OCI-LY7 (cell line): ENCODE data around the gene COPS6. TPM values are rescaled to one million over a fixed set of nuclear protein-coding genes. Genes with fewer than 3 reads are reported as not detected.

Source experiments
- BruUV-seq: library from RNA; stranded (reverse); fragments of 400-500 nt; replicated peaks from 2 replicates; lab custom pipeline; 2021; lab: Mats Ljungman, UMichigan
- CTCF ChIA-PET: fragments of 300-600 bp; sonication (Branson Sonifier 250); formaldehyde crosslinking; loops from one replicate; lab custom pipeline; 2022; ENCODE audit warnings: antibody characterized with exemption; ENCODE audit not compliant: unreplicated experiment; lab: Charles Lee
- POLR2A ChIA-PET: fragments of 300-600 bp; sonication (Branson Sonifier 250); formaldehyde crosslinking; loops from one replicate; lab custom pipeline; 2022; ENCODE audit warnings: antibody characterized with exemption; lab: Charles Lee
- DNase-seq: peaks from one replicate; pipeline ENCODE4 v3.0.0-alpha.2; 2015; ENCODE audit warnings: low spot score
- H2AFZ ChIP-seq: fragments of 200-600 bp; sonication (generic), shearing (Covaris generic); 2 replicates; pipeline ENCODE4 v1.6.1; 2014; ENCODE audit warnings: mild to moderate bottlenecking, antibody characterized with exemption, low read length, moderate library complexity
- H3K27ac ChIP-seq: fragments of 200-600 bp; sonication (generic); 2 replicates; pipeline ENCODE4 v1.5.1; 2014; ENCODE audit warnings: mixed run types, low read depth, mild to moderate bottlenecking, moderate library complexity, low read length, inconsistent platforms; ENCODE audit not compliant: poor library complexity, severe bottlenecking
- H3K36me3 ChIP-seq: fragments of 200-600 bp; sonication (generic); 2 replicates; pipeline ENCODE4 v1.6.1; 2014; ENCODE audit warnings: mild to moderate bottlenecking, antibody characterized with exemption, low read length, moderate library complexity, mixed read lengths; ENCODE audit not compliant: insufficient read depth
- H3K4me1 ChIP-seq: fragments of 200-600 bp; sonication (generic); 2 replicates; pipeline ENCODE4 v1.5.1; 2014; ENCODE audit warnings: mild to moderate bottlenecking, low read length; ENCODE audit not compliant: insufficient read depth, poor library complexity, severe bottlenecking
- H3K4me2 ChIP-seq: fragments of 200-600 bp; sonication (generic); 2 replicates; pipeline ENCODE4 v1.6.1; 2014; ENCODE audit warnings: mild to moderate bottlenecking, low read length
- H3K4me3 ChIP-seq: fragments of 200-600 bp; sonication (generic); 2 replicates; pipeline ENCODE4 v1.5.1; 2014; ENCODE audit warnings: mild to moderate bottlenecking, low read depth, low read length; ENCODE audit not compliant: poor library complexity, severe bottlenecking
- H3K79me2 ChIP-seq: fragments of 200-600 bp; sonication (generic); 2 replicates; pipeline ENCODE4 v1.6.1; 2016; ENCODE audit warnings: low read depth, mild to moderate bottlenecking, low read length, moderate library complexity, mixed read lengths; ENCODE audit not compliant: insufficient read depth
- H3K9me2 ChIP-seq: fragments of 200-600 bp; sonication (generic); 2 replicates; pipeline ENCODE4 v1.6.1; 2016; ENCODE audit warnings: mild to moderate bottlenecking, low read length, mixed read lengths; ENCODE audit not compliant: insufficient read depth
- H3K9me3 ChIP-seq: fragments of 200-600 bp; sonication (generic); 2 replicates; pipeline ENCODE4 v1.6.1; 2014; ENCODE audit warnings: mild to moderate bottlenecking, mixed run types, low read length, mixed read lengths
- H4K20me1 ChIP-seq: fragments of 200-600 bp; sonication (generic); 2 replicates; pipeline ENCODE4 v1.6.1; 2014; ENCODE audit warnings: mild to moderate bottlenecking, antibody characterized with exemption, low read length, moderate library complexity, mixed read lengths; ENCODE audit not compliant: insufficient read depth
- EZH2phosphoT487 ChIP-seq: fragments of 200-600 bp; sonication (generic); IDR thresholded peaks from 2 replicates; pipeline ENCODE4 v1.6.1; 2018; ENCODE audit warnings: low read depth, borderline replicate concordance, mild to moderate bottlenecking, mixed run types, antibody characterized with exemption, low read length, moderate library complexity, mixed read lengths
- intact Hi-C: fragments of 100-400 bp; cut with micrococcal nuclease; formaldehyde crosslinking; loops from one replicate; pipeline ENCODE4 v1.10.0; 2022; ENCODE audit not compliant: unreplicated experiment
- total RNA-seq, 2 experiments: library from RNA; depleted of rRNA in 1 of 2; stranded (reverse); fragments of >200 nt in 1 of 2; shearing (Covaris generic) in 1 of 2; gene quantifications; 2 replicates each; pipeline ENCODE4 v1.2.3, GENCODE V29; 2014 to 2022
- TF ChIP-seq, protein P1 (sequence below): fragments of 200-600 bp; sonication (generic); conservative IDR thresholded peaks from 2 replicates; pipeline ENCODE4 v1.5.1; 2014; ENCODE audit warnings: mild to moderate bottlenecking, antibody characterized with exemption, low read length, moderate library complexity, mixed read lengths

The COPS6 gene
- total RNA-seq, 2 experiments from 2014 or later = 57.6 to 96.0 TPM

DNA sequence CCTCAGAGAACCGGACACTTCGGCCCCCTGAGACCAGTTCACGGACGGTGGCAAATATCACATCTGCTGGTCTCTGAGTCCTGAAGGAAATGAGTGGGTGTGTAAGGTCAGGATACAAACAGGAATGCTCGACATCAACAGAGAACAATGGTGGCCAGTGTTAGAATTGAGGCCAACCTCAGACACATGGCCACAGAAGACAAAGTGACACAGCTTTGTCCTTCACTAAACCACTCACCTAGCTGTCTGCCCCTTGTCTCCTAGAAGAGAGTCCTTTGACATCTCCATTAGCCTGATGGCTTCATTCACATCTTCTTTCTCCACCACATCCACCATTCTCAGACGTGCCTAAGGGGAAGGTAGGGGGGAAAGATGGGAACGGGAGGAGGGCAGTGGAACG is 4.3 kb downstream of the COPS6 start:
- no peak overlapping the region for H2AFZ ChIP-seq
- no peak overlapping the region for H3K4me3 ChIP-seq
- H3K9me2 ChIP-seq = no peaks in the 10 kb centered on the region
- ChIA-PET CTCF (no interaction called here), POLR2A (no interaction called here)
- no peak for TF ChIP-seq EZH2phosphoT487
- TF ChIP-seq, protein P1, sequence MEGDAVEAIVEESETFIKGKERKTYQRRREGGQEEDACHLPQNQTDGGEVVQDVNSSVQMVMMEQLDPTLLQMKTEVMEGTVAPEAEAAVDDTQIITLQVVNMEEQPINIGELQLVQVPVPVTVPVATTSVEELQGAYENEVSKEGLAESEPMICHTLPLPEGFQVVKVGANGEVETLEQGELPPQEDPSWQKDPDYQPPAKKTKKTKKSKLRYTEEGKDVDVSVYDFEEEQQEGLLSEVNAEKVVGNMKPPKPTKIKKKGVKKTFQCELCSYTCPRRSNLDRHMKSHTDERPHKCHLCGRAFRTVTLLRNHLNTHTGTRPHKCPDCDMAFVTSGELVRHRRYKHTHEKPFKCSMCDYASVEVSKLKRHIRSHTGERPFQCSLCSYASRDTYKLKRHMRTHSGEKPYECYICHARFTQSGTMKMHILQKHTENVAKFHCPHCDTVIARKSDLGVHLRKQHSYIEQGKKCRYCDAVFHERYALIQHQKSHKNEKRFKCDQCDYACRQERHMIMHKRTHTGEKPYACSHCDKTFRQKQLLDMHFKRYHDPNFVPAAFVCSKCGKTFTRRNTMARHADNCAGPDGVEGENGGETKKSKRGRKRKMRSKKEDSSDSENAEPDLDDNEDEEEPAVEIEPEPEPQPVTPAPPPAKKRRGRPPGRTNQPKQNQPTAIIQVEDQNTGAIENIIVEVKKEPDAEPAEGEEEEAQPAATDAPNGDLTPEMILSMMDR = no peak
- peaks cover 19% of the 10 kb centered on the region; the same call in 1 of the 2 replicates for H3K79me2 ChIP-seq
- peaks cover 14% of the 10 kb centered on the region for H4K20me1 ChIP-seq
- H3K4me1 ChIP-seq = peaks cover 21% of the 10 kb centered on the region
- BruUV-seq = TSS peak; percentile 69
- H3K36me3 ChIP-seq = peaks cover 79% of the 10 kb centered on the region
- no peaks in the 10 kb centered on the region for H3K9me3 ChIP-seq
- intact Hi-C loops = no loop called here
- no peak overlapping the region for H3K27ac ChIP-seq
- no peak for DNase-seq
- no peak overlapping the region for H3K4me2 ChIP-seq

DNA sequence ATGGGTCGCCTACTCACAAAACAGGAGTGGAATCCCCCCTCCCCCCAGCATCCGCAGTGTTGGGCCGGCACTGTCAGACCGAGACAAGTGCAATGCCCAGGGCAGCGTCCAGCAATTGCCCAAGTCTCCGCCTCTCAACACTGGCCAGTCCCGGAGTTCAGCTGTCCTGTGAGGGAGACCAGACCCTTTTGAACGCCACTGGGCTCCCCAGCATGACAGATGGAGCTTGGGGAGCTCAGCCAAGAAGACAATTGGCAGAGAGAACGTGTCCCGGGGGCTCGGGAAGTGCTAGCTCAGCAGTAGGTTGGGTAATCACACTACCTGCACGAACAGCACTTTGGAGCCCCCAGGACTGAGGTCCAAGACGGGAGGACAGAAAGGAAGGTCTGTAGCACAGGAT is 4.7 kb downstream of the COPS6 start:
- Histone ChIP-seq H3K4me2 (no peak overlapping the region), H3K27ac (no peak overlapping the region), H2AFZ (no peak overlapping the region), H3K36me3 (peaks cover 83% of the 10 kb centered on the region), H3K9me3 (no peaks in the 10 kb centered on the region), H4K20me1 (peaks cover 19% of the 10 kb centered on the region), H3K4me1 (peaks cover 16% of the 10 kb centered on the region), H3K4me3 (no peak overlapping the region), H3K79me2 (peaks cover 21% of the 10 kb centered on the region), H3K9me2 (no peaks in the 10 kb centered on the region)
- intact Hi-C loops = no loop called here
- BruUV-seq = no TSS peak
- ChIA-PET CTCF (no interaction called here), POLR2A (no interaction called here)
- TF ChIP-seq, protein P1 = no peak
- TF ChIP-seq EZH2phosphoT487 = no peak
- no peak for DNase-seq

GRCh38 chr7:100093925-100094486 is 5.2 kb downstream of the COPS6 start:
- Histone ChIP-seq H2AFZ (no peak overlapping the region), H3K27ac (no peak overlapping the region), H3K4me2 (no peak overlapping the region), H4K20me1 (peaks cover 24% of the 10 kb centered on the region), H3K9me2 (no peaks in the 10 kb centered on the region), H3K4me1 (peaks cover 17% of the 10 kb centered on the region), H3K9me3 (no peaks in the 10 kb centered on the region), H3K79me2 (peaks cover 25% of the 10 kb centered on the region), H3K4me3 (no peak overlapping the region), H3K36me3 (peaks cover 88% of the 10 kb centered on the region)
- POLR2A ChIA-PET = interaction anchor here (0.6 kb wide), 1 partner anchor 45 kb away, joined by 3 read pairs; no protein-coding TSS in a partner anchor
- TF ChIP-seq EZH2phosphoT487 = no peak
- TF ChIP-seq, protein P1 = no peak
- BruUV-seq = no TSS peak
- DNase-seq = no peak
- intact Hi-C loops = no loop called here
- CTCF ChIA-PET = no interaction called here
